ENCODE results near the gene TGFBR3.

TGFBR3 gene

DNA sequence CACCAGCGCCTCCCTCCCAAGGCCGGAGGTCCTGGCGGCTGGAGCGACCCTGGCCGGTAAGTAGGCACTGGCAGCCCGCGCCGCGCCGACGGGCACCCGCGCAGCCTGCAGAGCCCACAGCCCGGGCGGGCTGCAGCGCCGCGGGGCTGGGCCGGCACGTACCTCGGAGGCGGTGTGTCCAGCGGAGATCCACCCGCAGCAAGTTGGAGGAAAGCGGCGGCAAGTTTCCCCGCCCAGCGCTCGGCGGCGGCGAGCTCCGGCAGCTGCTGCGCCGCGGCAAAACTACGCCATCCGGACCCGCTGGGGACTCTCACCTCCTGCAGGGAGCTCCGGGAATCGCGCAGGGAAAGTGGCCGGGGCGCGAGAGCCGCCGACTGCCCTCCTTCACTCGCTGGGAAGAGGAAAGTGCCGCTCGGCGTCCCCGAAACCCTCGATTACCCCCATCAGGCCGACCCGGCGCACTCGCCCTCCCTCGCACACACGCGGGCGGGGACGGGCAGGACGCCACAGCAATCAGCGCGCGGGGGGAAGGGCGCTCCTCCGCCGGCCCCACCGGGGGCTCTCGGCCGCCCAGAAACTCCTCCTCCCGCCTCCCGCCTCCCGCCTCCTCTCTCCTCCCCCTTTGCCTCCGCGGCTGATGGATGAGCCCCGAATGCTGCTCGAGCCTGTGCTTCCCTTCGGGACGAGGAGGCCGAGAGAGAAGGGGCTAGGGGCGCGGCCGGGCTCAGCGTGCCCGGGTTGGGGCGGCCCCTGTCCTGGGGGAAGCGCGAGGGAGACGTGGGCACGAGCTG, at the start of gene TGFBR3:
TSS of gene TGFBR3 (minus strand) at position 436 of the 791 bp plus-strand sequence. CDS start 24,620 bp downstream, outside the sequence.
- peak in 1 of 2 experiments; percentile 34 for DNase-seq

DNA sequence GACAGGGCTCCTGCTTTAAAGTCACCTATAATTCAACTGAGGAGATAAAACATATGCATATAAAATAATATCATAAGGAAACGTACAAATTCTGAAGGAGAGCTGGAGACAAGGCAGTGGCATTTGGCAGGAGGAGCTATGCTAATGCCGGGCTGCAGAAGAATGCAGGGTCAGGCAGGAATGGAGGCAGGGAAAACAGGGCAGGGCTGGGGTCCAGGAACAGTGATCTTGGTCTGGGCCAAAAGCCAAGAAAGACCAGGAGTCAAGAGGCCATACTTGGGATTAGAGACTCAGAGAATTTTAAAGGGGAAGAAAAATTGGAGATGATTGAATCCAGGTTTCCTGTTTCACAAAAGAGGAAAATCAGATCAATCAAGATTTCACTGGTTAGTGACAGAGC, 43.3 kb upstream of the TGFBR3 start:
- no peak for DNase-seq

DNA sequence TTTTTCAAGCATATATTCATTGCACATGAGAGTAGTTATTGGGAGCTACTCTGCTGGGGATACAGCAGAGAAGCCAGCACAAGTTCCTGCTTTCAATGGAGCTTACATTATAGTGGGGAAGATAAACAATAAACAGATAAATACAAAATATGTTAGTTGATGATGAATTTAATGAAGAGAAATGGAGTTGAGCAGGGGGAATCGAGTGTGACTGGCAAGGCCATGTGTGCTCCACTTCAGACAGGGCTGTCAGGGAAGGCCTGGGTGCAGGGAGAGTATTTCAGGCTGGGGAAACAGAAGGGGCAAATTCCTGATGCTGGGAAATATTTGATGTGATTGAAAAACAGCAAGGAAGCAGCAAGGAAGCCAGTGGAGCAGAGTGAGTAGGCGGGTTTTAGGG, 42.1 kb upstream of the TGFBR3 start:
- DNase-seq = no peak

DNA sequence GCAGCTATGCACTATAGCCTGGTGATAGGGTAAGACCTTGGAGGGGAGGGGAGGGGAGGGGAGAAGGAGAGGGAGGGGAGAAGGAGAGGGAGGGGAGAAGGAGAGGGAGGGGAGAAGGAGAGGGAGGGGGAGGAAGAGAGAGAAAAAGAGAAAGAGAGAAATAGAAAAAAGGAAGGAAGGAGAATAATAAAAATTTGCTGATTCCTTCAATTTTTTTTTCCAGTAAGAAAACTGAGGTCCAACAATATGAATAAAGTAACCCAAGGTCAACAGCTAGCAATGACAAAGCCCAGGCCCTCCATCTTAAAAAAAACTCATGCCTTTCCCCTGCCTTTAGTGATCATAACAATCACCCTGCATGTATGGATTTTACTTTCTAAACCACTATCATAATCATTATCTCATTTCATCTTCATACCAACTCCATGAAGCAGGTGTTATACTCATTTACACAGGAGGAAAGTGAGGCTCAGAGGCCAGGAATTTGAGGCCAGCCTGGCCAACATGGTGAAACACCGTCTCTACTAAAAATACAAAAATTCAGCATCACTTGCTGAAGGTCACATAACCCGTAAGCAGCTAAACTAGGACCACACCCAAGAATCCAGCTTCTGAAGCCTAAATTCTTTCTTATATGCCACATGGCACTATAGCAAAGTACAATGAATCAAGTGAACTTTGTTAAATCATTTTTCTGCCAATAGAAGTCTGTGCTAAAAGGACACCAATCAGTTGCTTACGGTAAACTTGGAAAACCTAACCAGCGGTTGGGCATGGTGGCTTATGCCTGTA, 39.9 kb upstream of the TGFBR3 start:
- DNase-seq = no peak

DNA sequence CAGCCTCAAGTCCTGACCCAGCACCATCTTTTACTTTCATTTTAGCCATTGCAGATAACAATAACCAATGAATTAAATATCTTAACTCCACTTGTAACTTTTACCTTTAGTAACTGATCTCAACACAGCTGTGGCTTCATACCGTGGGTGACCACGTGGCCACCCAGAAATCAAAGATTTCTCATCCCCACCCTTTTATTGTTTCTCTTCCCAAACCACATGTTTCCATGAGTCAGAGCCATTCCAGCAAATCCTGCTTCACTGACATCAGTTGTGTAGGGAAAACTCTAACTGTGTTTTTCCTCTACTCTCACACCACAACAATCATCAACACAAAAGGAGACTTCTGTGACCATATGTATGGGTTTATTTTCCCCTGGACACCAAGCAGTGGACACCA, 38.2 kb upstream of the TGFBR3 start:
- DNase-seq = no peak

DNA sequence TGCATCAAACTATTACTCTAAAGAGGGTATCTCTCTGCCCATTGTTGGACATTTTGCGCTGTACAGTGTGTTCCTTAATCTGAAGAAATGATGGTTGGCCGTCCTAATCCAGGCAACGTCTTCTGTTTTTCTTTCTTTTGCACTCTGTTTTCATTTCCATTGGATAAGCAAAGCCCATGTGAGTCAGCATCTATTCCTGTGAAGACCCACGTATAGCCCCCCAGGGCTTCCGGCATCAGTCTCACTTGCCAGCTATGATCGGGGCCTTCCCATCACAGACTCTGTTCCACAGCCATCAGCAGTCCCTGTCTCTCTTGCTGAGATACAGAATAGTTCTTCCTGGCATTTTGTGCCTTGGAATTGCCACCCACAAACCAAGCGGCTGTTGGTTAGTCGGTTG, 34.0 kb upstream of the TGFBR3 start:
- DNase-seq = no peak

DNA sequence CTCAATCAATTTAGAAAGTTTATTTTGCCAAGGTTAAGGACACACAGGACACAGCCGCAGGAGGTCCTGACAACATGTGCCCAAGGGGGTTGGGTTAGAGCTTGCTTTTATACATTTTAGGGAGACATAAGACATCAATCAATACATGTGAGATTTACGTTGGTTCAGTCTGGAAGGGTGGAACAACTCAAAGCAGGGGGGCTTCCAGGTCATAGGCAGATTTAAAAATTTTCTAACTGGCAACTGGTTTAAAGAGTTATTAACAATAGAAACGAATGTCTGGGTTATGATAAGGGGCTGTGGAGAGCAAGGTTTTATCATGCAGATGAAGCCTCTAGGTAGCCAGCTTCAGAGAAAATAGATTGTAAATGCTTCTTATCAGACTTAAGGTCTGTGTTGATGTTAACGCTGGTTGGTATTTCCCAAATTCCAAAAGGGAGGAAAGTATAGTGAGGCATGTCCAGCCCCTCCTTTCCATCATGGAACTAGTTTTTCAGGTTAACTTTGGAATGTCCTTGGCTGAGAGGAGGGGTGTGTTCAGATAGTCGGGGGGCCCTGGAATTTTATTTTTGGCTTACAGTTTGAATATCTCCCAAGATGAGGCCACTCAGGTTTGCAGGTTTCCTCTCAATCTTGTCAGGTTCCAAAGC, 31.0 kb upstream of the TGFBR3 start:
- no peak for DNase-seq

DNA sequence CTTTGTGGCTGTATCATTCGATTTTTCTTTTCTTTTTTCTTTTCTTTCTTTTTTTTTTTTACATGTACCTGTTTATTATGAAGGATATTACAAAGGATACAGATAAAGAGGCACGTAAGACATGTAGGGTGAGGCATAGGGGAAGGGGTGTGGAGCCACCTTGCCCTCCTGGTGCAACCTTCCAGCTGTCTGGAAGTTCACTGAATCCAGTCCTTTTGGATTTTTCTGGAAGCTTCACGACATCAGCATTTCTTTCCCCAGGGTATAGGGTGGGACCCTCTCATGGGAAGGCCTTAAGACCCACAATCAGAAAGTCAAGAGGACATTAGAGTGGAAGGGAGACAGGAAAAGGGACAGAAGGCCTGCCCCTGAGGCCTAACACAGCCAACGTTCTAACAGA, 30.1 kb upstream of the TGFBR3 start:
- DNase-seq = no peak

DNA sequence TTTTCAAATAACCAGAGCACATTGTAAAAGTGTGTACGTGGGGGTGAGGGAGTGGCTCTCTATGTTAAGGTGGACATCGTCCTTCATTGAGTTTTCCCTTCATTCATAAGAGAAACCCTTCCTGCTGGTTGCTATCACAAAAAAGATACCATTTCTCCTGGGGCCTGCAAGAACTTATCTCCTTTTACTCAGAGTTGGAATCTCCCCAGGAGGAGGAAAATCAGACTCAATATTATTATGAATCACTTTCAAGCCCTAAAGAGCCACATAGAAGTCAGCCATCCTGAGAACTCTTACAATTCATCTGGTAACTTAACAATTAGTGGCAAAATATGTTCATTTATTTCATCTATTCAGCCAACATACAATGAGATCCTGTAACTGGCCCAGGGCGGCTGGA, 27.1 kb upstream of the TGFBR3 start:
- DNase-seq = no peak

DNA sequence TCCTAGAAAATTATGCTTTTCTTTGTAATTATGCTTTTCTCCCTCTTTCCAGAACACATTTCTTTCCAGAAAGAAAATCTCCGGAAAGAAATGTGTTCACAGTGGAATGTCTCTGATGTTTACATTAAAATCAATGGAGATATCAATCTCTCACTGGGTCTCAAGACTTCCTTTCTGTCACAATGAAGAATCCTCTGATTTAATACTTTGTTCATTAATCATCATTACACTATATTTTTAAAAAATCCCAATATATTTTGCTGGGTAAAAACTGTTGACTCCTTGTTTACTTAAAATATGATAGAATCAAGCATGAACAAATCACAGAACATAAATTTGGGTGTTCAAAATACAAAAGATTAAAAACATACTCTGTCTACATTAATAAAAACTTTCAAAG, 26.3 kb upstream of the TGFBR3 start:
- no peak for DNase-seq

DNA sequence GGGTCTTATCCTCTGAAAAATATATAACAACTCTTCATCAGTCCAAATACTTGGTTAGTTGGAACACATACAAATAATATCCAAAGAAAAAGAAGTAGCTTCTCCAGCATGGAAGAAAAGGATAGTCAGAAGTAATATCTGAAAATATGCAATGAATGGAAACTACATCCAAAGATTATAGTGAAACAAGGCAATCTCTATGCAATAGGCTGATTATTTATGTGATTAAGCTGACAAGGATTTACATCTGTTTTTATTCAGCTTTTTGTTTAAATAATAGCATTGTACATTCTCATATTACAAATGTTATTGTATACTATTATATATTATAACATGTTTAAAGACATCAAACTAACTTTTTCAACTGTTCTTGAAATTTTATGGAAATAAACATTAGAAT, 15.3 kb upstream of the TGFBR3 start:
- no peak for DNase-seq

DNA sequence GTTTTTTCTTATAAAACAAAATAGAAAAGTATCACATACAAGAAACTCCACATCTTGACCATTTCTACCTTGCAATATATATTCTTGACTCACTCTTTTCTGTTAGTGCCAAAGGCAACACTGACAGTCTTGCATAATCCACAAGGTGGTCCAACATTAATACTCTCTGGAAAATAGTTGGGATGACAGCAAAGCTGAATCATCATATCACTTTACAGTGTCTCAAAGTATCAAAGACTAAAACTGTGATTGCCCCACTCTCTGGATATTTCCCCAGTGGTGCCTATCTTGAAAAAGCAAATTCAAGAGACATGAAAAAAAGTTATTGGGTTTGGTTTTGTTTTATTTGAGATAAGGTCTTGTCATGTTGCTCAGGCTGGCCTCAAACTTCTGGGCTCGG, 14.6 kb upstream of the TGFBR3 start:
- no peak for DNase-seq

DNA sequence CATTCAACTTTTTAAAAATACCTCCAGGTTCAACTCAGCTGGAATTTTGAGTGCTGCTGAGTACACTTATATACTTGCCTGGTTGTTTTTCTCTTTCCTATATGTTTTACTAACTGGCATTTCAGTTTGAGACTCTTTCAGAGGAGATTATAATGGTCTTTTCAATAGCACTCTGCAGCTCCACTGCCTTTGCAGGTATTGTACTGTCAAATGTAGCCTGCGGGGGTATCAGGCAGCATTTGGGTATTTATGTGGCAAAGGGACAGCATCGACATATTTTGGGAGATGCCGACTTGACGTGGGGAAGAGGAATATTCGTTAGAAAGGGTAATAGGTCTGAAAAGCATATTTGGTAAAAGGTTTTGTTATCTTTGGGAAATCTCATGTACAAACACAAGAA, 11.1 kb upstream of the TGFBR3 start:
- DNase-seq = no peak

DNA sequence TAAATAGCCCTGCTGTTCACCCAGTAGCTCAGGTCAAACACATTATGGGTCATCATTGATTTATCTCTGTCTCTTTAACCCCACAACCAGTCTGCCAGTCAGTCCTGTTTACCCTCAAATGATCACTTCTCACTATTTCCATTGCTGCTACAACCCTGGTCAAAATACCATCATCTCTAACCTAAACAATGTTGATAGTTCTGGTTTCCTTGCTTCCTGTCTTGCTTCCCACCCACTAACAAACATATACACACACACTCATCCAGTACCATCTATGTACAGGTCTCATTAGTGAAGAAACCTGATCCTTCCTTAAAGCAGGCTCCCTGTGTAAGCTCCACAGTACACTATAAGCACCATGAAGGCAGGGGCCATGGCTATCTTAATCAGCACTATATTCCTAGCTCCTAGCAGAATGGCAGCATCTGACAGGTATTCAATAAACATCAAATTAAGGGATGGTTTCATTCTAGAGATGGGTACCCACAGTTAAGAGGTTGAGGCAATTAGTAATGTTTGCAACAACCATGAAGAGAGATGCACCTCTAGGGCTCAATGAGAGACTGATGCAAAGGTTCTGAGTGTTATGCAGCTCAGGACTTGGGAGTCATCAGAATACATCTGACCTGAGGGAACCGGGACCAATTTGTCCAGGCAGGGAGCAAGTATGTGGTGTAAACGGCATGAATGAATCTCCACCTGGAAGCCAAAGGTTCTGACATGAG, 10.0 kb upstream of the TGFBR3 start:
- no peak for DNase-seq

DNA sequence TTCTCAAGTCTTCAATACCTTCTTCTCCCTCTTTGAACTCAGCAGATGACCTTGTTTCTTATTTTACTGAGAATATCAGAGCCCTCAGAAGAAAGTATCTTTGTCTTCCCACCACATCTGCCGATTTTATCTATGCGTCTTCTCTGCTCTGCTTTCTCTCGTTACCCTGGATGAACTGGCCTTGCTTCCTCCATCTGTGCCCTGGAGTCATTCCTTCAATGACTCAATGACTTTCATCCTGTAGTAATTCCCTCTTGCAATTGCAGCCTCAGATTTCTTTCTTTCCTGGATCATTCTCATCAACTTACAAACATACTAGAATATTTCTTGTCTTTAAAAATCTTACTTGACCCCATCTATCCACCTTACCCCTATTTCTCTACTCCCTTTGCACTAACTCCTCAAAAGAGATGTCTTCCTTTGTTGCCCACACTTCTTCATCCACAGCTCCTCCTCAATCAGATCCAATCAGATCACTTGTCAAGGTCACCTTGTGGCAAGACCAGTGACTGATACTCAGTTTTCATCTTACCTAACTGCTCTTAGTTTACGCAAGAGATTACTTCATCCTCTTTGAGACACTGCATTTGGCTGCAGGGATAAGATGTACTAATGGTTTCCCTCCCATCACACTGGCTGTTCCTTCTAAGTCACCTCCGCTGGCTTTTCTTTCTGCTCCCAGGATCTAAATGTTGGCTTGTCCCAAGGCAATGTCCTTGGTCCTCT, 8.2 kb upstream of the TGFBR3 start:
- DNase-seq = no peak

DNA sequence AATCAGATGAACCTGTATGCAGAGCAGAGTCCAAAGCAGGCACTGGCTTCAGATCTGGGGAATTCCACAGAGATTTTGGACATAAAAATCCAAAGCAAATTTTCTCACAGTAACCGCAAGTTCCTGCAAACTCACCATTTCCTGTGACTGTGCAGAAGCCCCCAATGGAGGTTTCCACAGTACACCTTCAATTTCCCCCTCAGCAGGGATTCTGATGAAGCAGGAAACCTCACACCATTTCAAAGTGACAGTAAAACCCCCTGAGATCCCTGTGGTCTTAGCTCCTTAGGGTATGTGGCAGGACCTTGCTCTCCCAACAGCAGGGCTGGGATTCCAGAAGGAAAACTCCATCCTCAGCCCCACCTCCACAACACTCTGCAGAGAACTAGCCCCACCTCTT, 6.0 kb upstream of the TGFBR3 start:
- DNase-seq = no peak

DNA sequence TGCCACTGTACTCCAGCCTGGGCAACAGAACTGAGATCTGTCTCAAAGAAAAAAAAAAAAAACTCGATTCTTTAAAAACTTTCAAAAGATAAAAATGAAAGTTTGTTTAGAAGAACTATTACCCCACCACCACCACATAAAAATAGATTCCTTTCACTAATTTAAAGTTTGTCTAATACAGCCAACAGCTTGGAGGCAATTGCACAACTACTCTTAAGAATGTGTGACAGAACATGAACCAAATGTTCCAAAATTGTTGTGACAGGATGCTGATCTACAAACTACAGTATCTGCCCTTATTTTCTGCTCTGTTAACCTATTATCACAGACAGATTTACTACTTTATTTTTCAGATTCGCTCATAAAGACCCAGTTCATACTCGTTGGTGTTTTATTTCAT, 5.5 kb upstream of the TGFBR3 start:
- DNase-seq = no peak

DNA sequence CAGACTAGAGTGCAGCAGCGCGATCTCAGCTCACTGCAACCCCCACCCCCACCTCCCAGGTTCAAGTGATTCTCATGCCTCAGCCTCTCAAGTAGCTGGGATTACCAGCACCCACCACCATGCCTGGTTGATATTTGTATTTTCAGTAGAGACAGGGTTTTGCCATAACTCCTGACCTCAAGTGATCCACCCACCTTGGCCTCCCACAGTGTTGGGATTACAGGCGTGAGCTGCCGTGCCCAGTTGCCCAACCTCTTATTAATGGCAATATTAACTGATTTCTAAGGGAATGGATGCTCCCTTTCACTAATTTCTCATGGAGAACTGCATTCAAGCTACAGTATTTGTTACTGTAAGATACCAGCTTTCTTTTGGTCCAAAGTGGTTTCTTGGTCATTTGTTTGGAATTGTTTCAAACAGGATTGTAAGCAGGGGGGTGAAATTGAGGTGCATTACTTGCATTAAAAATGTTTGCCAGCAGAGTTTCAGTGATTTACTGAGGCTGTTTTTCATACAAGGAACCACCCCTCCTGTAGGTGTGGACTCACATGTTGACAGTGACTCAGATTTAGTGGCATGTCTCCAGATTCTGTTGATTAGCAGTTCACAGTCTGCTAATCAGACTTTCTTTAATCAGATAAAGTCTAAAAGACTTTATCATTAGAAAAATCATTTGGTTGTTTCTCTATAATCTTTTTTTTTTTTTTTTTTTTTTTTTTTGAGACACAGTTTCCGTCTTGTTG, 3.9 kb upstream of the TGFBR3 start:
- DNase-seq = no peak

DNA sequence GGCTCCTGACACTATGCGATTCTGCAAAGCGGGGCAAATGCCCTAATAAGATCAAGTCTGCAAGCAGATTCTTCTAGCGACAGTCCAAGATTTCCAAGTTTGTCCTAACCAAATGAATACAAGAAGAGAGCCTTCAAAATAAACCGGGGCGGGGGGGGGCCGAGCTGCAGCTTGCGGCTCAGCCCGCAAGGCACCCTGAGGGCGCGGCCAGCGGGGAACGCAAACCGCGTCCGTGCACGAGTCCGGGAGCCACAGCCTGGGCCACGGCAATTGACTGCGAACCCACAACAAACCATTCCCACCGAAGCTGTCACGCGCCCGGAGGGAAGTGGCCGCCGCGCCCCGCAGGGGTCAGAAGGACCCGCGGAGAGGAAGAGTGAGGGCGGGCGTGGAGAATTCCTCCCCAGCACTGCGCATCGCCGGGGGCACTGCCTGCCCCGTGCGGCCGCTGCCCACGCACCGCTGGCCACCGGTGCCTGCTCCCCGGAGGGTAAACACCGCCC, 687 bp downstream of the TGFBR3 start:
- DNase-seq = no peak

DNA sequence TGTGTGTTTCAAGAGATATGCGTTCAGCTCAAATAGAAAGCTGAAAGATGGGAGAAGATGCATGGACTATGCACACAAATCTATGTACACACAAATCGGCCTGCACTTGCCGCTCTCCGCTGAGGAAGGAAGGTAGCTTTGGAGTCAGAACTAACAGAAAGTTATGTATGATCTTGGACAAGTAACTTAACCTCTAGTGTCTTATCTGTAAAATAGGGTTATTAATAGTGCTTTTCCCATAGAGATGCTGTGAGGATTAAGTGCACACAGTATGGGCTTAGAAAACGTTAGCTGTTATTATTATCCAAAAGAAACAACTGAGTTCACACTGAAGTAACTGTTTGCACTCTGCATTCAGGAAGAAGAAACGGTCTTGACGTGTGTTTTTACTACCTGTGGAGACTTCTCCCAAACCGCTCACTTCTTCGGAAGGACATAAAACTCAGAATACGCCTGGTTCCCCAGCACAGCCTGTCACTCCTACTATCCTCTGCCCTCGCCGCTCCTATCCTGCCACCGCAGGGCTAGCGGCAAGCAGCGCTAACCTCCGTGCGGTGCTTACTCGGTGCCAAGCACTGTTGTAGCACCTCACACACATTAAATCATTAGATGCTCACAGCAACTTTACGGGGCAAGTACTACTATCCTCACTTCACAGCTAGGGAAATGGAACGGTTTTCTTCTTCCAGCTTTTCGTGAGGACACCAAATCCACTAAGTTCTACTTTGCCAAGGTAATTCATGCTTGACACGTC, 1.3 kb downstream of the TGFBR3 start:
- DNase-seq = no peak

DNA sequence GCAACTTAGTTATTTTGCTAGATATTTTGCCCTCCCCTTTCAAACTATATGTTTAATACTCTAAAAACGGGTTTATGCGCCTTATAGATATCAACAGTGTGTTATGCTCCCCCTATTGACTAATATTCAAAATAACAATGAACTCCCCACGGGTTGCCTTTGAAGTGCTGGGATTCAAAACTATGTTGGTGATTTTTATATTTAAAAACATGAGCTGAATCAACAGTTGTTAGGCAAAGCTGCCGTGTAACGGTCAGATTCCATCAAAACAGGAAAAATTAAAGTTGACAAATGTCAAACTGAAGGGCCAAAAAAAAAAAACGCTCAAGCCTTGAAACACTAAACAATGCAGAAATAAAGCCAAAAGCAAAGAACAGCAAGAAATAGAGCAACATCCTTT, 2.5 kb downstream of the TGFBR3 start:
- DNase-seq = no peak

Data from SHP77 (cell line).